ENCODE results near the gene SLC2A1.

SLC2A1 gene

DNA sequence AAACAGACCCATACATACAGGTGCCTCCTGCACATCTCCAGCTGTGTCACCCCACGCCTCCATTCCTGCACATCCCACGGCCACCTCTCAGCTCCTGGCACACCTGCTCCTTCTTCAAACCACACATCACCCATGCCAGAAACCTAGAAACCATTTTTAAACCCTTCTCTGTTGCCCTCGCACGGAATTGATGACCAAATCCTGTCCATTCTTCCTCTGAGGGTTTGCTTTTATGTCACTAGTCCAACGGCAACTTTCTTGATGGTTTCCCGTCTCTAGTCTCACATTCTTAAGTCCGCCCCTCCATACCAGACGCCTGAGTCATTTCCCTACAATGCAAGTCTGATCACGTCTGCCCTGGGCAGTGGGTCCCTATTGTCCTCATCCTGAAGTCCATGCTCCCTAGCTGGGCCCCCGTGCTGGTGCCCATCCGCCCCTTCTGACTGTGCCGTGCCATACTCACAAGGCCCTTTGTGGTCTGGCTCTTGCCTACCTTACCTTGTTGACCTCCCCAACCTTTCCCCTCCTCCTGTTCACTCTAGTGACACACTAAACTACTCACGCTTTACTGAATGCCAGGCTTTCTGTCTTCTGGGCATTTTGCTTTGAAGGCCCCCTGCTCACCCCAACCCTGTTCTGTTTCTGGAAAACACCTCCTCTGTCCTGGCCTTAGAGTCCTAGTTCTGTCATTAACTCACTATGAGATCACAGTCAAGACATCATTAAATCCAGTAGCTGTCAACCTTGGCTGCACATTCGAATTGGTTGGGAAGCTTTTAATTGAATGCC is 17.6 kb downstream of the SLC2A1 start:
- DNase-seq, result no peak

GRCh38 chr1:42938645-42939615 is 19.7 kb downstream of the SLC2A1 start:
- DNase-seq, result no peak

GRCh38 chr1:42937836-42938644 is 20.6 kb downstream of the SLC2A1 start:
- peak in 1 of 2 donors; percentile 37 for DNase-seq

DNA sequence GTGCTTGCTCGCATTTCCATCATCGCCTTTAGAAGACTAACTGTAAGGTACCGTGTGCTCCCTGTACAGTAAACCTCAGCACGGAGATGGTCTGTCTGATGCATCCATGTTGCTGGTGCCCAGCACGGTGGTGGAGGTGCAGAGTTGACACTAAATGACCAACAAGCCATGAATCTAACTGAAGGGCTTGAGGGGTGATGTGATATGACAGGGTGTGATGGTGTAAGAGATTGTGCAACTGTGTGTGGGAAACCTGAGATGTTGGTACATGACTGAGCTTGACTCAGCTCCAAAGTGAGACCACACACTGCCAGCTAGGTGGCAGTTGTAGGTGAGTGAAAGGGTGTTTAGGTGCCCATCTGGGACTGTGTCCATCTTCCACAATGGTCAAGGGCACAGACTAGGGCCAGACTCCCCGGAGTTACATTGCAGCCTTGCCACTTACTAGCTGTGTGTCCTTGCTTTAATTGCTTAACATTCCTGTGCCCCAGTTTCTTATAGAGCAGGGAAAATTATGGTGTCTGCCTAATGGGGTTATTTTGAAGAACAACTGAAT is 21.4 kb downstream of the SLC2A1 start:
- DNase-seq, result peak in 1 of 2 donors; percentile 47

GRCh38 chr1:42936309-42937078 is 22.2 kb downstream of the SLC2A1 start:
- DNase-seq, result peak; percentile 38 to 44

DNA sequence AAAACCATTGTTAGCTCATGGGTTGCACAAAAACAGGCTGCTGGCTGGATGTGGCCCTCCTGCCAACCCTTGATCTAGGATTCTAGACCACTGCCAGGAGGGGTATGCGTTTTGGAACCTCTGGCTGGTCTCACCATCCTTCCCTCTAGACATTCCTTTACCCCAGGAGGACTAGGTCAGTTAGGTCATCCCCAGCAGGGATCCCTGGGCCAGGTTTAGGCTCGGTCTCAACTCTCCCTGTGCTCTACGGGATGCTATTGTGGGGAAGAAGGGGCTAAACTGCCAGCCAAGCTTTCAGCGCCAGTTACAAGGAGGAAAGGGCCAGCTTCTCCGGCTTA is 22.7 kb downstream of the SLC2A1 start:
- no peak for DNase-seq

- DNase-seq, result peak; percentile 40 to 78
Measured at GRCh38 chr1:42935313-42935895, 23.3 kb downstream of the SLC2A1 start.

DNA sequence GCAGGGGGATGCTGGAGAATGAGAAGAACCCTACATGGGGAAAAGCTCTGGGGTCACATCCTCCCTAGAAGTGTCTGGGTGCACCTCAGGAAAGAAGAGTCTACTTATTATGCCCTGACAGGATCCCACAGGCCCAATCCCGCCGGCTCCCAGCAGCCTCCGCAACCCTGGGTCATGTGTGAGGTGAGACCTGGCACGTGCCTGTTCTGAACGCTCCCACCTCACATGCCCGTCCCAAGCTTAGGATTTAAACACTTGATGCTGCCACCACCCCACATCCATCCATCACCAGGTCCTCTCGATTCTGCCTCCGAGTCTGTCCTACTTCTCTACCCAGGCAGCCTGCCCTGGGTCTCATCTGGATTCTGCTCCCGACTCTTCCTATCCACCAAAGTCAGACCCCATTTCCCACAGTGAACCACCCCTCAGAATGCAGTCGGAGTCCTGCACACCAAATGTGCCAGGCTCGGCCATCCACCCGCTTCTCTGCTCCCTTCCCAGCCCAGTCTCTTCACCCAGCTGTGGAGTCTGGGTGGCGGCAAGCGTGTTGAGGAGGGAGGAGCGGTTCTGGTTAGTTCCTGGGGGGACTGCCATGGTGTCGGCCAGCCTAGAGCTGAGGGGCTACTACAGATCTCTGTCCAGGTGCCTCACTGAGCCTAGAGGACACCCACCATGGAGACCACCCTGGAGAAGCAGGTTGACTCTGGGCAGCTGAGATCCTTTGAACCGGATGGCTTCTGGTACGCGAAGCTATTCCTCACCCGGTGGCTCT is 23.9 kb downstream of the SLC2A1 start:
- no peak for DNase-seq

- DNase-seq, result no peak
Measured at GRCh38 chr1:42933610-42934491, 24.8 kb downstream of the SLC2A1 start.

DNA sequence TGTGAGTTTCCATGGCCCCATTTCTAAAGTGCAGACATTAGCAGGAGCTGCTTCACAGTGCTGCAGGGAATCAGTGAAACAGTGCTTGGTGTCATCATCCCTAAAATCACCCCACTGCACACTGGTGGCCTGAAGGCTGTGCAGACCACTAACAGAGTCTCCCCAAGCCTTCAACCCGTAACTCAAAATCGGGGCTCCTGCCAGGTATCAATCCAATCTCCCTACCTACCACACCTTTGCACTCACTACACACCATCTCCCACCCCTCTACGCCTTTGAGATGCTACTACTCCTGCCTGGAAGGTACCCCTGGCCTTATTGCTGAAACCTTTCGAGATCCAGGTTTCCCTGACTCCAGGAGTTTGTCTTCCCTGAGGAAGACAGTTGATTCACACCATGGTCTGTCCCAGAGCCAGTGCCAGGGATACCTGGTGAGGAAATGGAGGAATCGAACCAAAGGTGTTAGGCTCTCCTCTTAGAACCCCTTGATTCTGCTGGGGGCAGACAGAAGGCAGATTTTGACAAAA is 25.5 kb downstream of the SLC2A1 start:
- DNase-seq, result no peak

- no peak for DNase-seq
Measured at GRCh38 chr1:42932442-42932941, 26.2 kb downstream of the SLC2A1 start.

DNA sequence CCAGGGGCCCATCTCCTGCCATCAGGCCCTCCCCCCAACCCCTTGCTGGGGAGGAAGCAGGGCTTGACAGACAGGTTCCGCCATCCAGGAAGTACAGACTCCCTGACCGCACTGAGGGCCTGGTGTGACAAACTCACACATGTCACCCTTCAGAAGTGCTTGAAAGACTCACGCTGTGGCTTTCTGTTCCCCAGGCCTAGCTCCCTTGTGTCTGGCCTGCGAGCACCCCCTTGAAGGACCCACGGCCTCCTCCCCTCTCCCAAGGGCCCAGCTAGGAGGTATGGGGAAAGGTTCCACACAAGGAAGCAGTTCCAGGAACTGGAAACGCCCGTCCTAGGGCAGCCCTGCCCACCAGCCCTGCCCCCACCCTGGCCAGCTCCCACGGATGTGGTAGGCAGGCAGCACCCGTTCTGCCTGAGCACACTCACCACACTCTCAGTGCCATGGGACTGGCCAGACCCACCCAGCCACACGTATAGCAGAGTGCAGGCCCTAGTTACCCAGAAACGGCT is 26.7 kb downstream of the SLC2A1 start:
- DNase-seq, result peak; percentile 81 to 84

DNA sequence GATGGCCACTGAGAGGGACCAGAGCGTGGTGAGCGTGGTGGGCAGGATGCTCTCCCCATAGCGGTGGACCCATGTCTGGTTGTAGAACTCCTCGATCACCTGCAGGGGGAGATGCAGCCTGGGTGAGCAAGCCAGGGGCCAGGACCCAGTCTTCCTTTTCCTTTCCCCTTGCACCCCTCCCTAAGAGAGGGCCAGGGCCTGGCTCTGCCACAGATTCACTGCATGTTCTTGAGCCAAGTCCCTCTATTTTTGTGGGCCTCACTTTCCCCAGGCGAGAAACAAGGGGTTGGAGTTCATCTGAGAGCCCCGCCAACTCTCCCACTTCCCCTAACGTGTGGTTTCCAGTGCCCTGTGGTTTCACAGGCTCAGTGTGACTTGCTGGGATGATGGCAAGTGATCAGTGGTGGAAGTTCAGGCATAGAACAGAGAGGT is 27.5 kb downstream of the SLC2A1 start:
- peak; percentile 73 to 74 for DNase-seq

GRCh38 chr1:42930178-42931107 is 28.2 kb downstream of the SLC2A1 start:
- no peak for DNase-seq

DNA sequence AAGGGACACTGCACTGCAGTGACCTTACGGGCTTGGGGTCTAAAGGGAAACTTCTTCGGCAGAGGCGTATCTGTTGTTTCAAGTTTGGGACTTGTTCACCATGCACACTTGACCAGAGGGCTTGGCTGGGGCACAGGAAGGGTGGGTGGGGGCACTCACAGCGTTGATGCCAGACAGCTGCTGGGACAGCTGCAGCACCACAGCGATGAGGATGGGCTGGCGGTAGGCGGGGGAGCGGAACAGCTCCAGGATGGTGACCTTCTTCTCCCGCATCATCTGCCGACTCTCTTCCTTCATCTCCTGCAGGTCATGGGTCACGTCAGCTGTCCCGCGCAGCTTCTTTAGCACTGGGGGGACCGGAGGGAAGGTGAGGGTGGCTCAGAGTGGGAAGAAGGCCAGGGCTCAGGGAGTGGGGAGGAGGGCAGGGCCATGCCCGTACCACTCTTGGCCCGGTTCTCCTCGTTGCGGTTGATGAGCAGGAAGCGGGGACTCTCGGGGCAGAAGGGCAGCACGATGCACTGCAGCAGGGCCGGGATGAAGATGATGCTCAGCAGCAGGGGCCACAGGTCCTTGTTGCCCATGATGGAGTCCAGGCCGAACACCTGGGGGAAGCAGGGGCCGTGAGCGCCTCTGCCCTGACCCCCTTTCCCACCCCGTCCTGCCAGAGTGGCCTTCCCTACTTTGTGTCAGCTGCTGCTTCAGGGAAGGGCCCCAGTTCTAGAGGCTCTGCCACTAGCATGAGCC is 29.1 kb downstream of the SLC2A1 start:
- no peak for DNase-seq

DNA sequence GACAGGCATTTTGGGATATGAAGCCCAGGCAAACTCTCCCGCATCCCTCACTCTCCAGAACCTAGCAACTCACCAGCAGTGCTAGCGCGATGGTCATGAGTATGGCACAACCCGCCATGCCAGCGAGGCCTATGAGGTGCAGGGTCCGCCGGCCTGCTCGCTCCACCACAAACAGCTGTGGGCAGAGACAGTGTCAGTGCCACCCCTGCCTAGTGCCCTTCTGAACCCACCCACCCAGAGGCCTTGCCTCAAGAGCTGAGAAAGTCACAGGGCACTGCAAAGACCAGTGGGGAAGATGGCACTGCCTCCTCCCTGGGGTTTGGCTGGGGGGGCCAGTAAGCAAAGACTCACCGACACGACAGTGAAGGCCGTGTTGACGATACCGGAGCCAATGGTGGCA is 29.8 kb downstream of the SLC2A1 start:
- DNase-seq, result no peak

- DNase-seq, result no peak
Measured at GRCh38 chr1:42927920-42928505, 30.7 kb downstream of the SLC2A1 start.
